GM04503 (cell line): ENCODE measurements around the gene GNB3.

ENCODE experiments used
- DNase-seq: peaks from one replicate; pipeline ENCODE4 v3.0.0-alpha.2; 2012; ENCODE audit warnings: low read depth

GNB3 gene

DNA sequence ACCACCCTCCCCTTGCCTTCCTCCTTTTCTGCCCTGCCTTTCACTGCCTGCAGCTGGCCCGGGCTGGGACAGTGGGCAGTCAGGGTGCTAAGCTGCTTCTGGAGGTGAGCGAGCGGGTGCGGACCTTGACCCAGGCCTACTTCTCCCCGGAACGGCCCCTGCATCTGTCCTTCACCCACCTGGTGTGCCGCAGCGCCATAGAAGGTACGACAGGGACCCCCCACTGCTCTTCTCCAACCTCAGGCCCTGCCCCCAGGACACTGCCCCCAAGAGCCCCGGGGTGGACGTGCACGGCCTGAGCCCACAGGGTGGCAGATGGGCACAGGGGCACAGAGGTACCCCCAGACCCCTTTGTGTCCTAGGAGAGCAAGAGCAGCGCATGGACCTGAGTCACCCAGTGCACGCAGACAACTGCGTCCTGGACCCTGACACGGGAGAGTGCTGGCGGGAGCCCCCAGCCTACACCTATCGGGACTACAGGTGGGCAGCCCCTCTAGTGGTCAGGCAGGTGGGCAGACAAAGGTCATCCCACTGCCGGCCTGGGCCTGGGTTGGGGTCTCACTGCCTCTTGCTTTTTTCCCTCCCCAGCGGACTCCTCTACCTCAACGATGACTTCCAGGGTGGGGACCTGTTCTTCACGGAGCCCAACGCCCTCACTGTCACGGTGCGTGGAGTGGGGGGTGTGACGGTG, 3.2 kb upstream of the GNB3 start:
- no peak for DNase-seq

DNA sequence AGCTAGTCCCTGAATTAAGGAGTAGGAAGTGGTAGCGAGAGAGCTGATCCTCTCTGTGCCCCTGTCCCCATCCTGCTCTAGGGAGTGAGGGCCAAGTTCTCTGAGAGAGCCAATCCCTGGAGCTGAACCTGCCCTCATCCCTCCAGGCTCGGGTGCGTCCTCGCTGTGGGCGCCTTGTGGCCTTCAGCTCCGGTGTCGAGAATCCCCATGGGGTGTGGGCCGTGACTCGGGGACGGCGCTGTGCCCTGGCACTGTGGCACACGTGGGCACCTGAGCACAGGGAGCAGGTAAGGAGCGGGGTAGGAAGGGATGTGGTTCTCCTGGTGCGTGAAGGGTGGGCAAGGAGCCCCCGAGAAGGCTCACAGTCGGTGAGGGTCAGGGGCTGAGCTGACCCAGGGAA, 1.9 kb upstream of the GNB3 start:
- DNase-seq = no peak

DNA sequence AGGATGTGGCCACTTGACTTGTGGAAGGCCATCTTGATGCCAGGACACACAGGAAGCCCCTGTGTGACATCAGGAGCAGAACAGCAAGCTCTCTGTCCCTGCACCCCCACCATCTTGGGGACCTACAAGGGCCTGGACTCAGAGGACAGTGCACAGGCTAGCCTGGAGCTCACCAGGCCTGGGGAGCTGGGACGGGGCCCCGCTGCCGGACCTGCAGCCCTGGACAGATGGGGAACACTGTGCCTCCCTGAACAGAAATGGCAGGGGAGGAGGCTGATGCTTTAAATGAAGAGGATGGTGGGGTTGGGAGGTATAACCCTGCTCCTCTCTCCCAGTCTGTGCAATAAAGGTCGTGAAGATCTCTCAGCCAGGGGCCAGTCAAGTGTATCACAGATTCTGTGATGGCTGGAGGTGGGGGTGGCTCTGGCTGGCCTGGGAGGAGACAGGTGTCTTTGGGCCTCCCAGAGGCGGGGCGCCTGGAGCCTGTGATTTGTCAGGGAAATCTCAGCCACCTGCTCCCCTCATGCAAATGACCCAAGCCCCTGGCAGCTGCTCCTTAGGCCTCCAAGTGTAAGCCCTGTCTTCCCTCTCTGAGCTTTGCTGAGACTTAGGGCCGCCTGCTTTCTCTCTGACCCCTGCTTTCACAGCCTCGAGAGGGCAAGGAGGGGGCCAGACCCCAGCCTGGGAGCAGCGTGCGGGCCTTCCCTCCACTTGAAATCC, 1.1 kb upstream of the GNB3 start:
- no peak for DNase-seq

DNA sequence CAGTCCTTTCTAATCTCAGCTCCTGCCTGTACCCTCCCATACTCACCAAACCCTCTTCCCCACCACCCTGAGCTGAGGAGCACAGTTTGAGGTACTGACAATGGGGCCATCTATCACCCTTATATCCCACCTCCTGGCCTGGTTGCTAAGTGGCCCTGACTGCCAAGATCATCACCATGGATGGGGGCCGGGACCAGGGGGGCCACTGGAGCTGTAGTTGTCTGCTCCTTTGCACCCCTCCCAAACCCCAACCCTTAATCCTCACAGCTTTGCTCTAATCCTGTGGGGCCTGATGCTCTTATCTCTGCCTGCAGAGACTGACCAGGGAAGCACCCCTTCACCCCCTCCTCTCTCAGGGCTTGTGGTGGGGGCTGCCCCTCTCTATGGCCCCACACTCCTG, 395 bp upstream of the GNB3 start:
- no peak for DNase-seq

DNA sequence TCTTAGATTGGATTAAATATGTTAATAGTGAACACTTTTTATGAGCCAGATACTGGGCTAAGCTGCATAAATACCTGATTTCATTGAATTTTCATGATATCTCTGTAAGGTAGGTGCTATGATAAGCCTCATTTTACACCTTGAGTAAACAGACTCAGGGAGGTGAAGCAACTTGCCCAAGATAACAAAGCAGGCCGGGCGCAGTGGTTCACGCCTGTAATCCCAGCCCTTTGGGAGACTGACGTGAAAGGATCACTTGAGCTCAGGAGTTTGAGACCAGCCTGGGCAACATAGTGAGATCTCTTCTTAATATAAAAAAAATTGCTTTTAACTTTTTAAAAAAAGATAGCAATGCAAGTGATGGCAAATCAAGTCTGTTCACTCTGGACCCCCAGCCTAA, 1.4 kb downstream of the GNB3 start:
- DNase-seq = no peak

DNA sequence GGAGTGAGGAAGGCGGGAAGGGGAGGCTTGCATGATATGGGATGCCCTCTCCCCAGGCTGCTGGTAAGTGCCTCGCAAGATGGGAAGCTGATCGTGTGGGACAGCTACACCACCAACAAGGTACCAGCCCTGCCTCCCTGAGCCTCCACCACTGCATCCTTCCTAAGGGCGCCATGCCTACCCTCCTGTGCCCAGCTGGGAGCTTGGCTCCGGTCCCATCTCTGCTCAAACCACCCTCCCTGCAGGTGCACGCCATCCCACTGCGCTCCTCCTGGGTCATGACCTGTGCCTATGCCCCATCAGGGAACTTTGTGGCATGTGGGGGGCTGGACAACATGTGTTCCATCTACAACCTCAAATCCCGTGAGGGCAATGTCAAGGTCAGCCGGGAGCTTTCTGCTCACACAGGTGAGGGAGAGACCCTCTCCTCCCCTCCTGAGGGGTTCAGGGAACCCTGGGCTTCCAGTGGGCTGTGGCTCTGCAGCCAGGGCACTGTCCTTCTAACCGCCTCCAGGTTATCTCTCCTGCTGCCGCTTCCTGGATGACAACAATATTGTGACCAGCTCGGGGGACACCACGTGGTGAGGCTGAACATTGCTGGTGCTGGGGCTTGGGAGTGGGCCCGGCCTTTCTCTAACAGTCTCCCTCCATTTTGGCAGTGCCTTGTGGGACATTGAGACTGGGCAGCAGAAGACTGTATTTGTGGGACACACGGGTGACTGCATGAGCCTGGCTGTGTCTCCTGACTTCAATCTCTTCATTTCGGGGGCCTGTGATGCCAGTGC, 2.6 kb downstream of the GNB3 start:
- no peak for DNase-seq

DNA sequence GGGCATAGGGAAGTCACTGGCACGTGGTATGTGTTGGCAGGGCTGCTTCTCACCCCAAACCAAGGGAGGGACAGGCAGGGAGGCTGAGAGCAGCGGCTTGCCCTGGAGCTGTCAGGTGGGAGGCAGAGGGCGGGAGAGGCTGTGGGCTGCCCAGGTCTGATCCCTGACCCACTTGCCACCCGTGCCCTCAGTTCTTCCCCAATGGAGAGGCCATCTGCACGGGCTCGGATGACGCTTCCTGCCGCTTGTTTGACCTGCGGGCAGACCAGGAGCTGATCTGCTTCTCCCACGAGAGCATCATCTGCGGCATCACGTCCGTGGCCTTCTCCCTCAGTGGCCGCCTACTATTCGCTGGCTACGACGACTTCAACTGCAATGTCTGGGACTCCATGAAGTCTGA, 4.7 kb downstream of the GNB3 start:
- DNase-seq = no peak

DNA sequence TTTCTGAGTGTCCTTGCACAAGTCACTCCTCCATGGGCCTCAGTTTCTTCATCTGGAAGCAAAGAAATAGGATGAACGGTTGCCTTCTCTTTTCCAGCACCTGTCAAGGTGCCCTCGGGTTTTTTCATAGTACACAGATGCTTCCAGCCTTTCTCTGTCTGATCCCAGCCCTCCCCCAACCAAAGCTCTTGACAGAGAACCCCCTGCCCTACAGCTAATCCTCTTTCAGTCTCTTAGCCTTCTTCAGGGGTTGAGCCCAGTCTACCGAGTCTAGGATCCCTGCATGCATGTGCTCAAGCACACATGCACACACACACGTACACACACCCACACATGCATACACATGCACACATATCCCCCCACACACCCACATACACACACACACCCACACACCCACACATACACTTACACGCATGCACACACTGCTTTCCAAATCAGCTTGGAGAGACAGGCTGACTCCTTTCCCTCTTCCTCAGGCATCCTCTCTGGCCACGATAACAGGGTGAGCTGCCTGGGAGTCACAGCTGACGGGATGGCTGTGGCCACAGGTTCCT, 5.7 kb downstream of the GNB3 start:
- DNase-seq = no peak

DNA sequence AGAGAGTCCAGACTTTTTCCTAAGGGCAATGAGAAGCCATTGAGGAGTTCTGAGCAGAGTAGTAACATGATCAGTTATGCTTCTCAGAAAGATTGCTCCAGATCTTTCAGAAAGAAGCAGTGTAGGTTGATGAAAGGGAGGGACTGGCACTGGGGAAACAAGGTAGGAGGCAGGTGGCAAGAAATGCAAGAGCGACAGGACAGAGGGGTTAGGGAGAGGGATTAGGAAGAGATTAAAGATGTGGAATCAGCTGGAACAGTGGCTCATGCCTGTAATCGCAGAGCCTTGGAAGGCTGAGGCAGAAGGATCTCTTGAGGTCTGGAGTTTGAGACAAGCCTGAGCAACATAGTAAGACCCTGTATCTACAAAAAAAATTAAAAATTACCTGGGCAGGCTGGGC, 7.0 kb downstream of the GNB3 start:
- no peak for DNase-seq

DNA sequence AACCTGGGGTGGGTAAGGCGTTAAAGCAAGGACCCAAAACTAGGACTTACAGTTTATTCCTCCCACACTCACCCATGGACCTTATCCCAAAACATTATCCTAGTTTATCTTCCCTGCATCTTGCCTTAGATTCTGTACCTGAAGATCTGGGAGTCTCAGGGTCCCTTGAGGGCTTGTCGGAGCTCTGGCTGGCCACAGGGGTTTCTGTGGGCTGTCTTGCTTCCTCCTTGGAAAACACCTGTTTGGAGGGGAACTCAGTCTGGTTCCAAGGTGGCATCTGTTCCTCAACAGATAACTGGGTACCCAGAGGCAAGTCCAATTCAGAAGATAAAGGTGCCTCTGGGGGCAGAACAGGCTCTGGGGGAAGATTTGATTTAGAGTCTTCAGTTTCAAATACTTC, 8.7 kb downstream of the GNB3 start:
- no peak for DNase-seq

DNA sequence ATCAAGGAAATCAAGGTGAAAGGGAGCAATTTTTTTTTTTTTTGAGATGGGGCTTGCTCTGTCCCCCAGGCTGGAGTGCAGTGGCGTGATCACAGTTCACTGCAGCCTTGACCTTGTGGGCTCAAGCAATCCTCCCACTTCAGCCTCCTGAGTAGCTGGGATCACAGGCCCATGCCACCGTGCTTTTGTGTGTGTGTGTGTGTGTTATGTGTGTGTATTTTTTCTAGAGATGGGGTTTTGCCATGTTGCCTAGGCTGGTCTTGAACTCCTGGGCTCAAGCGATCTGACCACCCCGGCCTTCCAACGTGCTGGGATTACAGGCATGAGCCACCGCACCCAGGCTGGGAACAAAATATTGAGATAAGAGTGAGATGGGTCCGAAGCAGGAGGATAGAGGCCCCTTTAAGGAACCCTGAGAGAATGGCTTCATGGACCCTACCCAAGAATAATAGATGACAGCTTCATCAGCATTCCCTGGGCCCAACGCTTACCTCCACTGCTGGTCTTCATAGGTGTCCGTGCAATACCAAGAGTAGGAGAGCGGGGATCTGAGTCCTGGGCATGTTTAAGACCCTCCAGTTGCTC, 9.3 kb downstream of the GNB3 start:
- DNase-seq = no peak

DNA sequence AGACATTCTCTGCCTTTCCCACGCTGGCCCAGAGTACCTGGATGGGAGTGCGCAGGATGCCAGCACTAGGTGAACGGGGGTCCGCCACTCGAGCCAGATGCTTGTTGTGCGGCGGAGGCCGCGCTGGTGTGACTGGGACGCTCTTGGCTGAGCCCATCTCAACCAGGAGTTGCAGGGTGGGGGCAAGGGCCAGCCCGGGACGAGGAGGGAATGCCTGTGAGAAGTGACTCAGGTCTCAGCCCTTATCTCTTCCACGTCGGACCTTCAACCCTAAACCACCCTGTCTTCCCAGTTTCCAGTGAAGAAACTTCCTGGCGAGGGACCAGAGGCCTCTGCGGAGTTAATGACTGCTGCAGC, 10.0 kb downstream of the GNB3 start:
- no peak for DNase-seq

DNA sequence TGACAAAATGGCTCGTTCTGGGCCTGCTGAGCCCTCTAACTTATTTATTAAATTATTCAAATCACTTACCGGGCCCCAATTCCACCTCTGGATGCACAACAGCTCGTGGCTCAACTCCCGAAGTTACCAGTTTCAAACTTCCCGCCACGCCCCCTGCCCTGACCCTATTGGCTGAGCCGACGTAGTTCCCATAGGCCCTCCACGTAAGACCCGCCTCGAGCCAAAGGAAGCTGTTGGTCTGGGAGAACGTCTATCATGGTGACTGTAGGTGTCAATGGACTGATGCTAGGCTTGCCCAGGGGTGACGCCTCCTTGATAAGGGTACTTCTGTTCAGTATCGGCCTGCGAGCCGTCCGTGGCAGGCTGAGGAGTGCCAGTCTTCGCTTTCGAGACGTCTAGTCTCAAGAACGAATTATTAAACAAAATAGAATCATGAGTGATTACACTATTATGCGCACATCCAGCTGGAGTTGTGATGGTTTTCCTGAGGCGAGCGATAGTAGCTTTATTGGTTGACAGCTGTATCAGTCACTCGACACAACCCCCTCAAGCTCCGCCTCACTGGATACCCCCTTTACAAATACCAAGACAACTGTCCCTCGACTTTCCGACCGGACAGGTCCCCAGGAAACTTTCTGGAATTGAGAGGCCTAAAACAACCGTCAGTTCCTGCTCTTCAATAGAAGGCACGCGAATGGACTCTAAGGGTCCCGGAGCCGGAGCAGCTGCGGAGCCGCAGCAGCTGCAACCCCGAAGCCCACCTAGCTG, 10.6 kb downstream of the GNB3 start, which contains the start of gene CDCA3:
CDCA3 (minus strand) TSS at position 134 of the 768 bp plus-strand sequence. CDS start 334 bp downstream, outside the sequence.
- DNase-seq = peak; percentile 92

DNA sequence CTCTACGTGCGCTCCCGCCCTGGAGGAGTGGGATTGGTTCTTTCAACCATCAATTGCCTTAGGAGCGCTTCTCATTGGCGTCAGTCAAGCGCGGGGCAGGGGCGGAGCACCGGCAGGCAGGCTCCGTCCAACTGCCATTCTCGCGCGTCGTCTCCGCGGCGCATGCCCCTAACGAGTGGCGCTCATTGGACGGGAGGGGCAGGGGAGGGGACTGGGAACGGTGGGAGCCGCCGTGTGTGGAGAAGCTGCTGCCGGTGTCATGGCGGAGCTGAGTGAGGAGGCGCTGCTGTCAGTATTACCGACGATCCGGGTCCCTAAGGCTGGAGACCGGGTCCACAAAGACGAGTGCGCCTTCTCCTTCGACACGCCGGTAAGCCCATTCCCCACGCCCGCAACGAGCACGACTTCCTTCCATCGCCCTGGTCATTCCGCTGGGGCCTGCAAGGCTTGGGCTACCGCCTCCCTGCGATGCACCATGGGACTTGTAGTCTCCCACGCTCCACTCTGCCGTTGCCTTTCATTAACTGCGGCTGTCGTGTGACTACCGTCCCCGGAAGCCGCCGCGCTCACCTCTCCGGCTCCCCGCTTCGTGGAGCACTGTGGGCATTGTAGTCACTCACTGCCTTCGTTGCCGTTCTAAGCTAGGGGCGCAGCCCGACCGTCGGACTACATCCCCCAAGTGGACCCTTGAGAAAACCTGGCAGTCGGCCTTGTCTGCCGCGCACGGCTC, 11.4 kb downstream of the GNB3 start, which contains the start of gene USP5:
USP5 (plus strand) TSS at position 230 of the 730 bp plus-strand sequence; CDS start at position 260, 30 bp downstream.
- DNase-seq = peak; percentile 98

DNA sequence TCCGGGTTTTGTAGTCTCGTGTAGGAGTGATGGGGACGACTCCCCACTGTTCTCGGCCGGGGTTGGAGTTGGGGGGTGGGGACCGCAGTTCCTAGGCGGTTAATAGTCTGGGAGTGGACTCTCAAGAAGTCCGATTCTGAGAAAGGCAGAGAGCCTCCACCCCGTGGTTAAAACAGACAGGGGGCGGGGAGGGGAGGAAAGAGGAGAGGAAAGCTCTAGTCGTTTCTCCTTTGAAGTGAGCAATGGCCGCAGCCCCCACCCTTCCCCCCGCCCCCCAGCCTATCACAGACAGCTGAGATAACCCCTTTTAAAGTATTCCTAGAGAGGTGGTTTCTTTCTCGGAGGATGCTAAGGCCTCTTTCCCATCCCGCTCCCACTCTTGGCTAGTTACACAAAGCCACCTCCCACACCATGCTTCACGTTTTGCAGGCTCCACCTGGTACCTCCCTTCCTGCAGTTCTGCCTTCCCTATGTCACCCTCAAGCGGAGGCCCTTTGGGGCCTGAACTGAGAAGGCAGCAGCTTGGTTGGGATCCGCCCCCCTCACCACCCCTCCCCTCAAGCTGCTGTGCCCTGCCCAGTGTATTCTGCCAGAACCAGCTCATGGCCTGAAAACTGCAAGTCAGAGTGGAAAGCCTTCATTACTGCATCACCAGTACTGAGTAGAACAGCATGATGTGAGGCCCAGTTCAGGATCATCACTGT, 12.1 kb downstream of the GNB3 start:
- DNase-seq = no peak

DNA sequence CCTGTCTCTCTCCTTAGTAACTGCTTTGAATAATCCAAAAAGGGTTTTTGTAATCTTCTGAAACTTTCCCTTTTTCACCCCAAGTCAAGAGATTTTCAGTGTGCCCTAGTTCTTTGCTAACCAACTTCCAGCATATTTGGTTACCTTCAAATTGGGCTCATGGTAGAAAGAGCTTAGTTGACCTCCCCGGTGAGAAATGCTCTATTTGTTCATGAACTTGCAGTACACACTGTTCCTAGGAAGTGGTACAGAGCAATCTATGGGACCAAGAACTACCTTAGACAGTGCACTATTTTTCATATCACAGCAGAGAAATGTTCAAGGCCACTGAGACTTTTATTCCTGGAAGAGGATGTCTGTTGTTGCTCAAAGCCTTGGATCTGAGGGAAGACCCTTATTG, 12.9 kb downstream of the GNB3 start:
- DNase-seq = no peak

DNA sequence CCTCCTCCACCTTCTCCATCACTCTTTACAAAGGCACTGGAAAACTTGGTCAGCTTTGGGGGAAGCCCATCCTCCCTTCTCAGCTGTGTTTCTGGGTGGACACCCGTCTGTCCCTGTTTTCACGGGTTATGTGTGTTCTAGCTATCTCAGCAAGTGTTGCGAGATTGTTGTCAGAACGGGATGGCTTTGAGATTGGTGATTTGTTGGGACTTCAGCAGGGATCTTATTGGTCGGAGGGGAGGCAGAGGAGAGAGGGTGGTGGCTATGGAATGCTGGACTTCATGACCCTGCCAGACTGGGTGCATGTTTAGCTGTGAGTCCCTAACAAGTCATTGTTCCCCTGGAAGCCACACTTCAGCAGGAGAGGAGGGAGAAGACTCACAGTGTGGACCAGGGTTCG, 13.3 kb downstream of the GNB3 start:
- DNase-seq = no peak

DNA sequence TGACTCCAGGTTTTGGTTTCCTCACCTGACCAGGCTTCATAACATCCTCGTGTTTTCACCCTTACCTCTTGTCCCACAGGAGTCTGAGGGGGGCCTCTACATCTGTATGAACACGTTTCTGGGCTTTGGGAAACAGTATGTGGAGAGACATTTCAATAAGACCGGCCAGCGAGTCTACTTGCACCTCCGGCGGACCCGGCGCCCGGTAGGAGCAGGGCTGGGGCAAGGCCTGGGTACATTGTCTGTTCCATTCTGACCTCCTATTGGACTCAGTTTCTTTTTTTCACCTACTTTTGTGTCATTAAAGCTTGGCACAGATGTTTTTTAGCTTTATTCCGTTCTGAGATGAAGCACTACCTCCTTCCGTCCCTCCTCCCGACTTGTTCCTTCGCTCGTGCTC, 14.6 kb downstream of the GNB3 start:
- no peak for DNase-seq

DNA sequence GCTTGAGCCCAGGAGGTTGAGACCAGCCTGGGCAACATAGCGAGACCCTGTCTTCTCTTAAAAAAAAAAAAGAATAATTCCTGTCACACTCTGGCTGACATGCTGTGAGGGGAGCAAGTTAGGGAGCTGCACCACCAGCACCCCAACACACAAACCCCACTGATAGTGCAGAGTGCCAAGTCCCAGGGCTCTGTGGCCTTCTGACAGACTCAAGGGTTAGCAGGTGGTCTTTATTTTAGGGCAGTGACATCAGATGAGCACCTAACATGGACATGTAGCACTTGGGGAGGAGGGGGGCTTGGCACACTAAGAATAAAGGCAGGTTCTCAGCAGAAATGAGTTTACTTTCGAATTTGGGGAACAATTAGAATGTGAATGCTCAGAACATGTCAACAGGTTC, 18.1 kb downstream of the GNB3 start:
- no peak for DNase-seq

DNA sequence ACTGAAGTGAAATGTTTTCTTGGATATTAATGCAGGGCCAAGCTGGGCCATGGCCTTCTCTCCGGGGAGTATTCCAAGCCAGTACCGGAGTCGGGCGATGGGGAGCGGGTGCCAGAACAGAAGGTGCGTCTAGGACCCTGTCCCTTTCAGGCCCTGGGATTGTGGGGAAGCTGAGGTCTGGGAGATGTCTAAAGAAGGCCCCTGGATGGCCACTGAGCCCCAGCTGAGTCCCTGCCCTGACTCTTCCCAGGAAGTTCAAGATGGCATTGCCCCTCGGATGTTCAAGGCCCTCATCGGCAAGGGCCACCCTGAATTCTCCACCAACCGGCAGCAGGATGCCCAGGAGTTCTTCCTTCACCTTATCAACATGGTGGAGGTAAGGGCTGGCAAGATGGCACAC, 19.4 kb downstream of the GNB3 start:
- DNase-seq = no peak
